Measurements from ENCODE around the gene JAZF1. TPM values are rescaled to one million over a fixed set of nuclear protein-coding genes. Genes with fewer than 3 reads are reported as not detected.

Gene JAZF1
- total and polyA plus RNA-seq, 7 donors, result 2.3 to 10.6 (median 5.3) TPM

DNA sequence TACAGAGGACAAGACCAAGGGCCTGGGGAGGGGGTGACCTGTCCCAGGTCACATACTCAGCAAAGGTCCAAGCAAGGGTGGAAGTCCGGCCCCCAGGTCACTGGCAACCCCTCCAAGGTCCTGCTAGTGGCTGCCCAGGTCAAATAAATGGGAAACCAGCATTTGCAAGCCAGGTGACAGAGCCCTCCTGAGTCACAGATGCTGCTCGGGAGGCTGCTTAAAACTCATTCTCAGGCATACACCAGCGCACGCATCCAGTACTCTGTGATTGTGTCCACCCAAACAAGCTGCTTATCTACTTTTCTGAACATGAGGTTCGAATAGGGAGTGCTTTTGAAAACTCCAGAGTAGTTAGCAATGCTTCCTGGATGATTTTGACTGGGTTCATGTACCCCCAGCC, 310.0 kb downstream of the JAZF1 start:
- ATAC-seq (no peak), DNase-seq (no peak)
- TF ChIP-seq, protein P1, sequence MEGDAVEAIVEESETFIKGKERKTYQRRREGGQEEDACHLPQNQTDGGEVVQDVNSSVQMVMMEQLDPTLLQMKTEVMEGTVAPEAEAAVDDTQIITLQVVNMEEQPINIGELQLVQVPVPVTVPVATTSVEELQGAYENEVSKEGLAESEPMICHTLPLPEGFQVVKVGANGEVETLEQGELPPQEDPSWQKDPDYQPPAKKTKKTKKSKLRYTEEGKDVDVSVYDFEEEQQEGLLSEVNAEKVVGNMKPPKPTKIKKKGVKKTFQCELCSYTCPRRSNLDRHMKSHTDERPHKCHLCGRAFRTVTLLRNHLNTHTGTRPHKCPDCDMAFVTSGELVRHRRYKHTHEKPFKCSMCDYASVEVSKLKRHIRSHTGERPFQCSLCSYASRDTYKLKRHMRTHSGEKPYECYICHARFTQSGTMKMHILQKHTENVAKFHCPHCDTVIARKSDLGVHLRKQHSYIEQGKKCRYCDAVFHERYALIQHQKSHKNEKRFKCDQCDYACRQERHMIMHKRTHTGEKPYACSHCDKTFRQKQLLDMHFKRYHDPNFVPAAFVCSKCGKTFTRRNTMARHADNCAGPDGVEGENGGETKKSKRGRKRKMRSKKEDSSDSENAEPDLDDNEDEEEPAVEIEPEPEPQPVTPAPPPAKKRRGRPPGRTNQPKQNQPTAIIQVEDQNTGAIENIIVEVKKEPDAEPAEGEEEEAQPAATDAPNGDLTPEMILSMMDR (IDR thresholded peaks at IDR 0.05), result no peak
- peaks cover 11% of the 10 kb centered on the region for H3K4me1 ChIP-seq
- no peaks in the 10 kb centered on the region for H3K36me3 ChIP-seq (ENCODE audit: insufficient read depth in 1 of 2, low read depth in 1 of 2)
- 94 to 98% (median 97%) methylated on average over 5 of the region's 5 CpGs for WGBS, 3 donors
- H3K27me3 ChIP-seq (ENCODE audit: insufficient read depth in 3 of 3, low read length in 2 of 3), result no peaks in the 10 kb centered on the region
- no peak overlapping the region for H3K4me3 ChIP-seq
- intact Hi-C loops (cut with DNase I), result no loop called here
- no peak overlapping the region for H3K27ac ChIP-seq
- H3K9me3 ChIP-seq, result no peaks in the 10 kb centered on the region

DNA sequence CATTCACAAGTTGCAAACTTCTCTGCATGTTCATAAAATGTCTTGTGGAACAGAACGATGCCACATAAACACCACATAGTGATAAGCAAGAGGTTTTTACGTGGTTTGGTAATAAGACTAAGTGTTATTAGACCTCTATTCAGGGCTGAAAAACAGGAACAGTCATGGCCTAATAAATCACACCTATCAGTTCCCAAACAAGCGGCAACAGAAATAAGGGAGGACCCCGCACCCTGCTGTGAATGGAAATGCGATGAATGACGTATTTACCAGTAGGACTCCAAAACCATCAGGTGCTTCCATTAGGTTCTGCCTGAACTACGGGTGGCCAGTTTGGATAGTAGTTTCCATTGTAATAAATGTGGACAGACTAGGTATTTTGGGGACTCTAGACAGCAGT, 311.5 kb downstream of the JAZF1 start:
- Histone ChIP-seq H3K4me3 (no peak overlapping the region), H3K36me3 (ENCODE audit: insufficient read depth in 1 of 2, low read depth in 1 of 2) (no peaks in the 10 kb centered on the region), H3K4me1 (peaks cover 6% of the 10 kb centered on the region), H3K27ac (no peak overlapping the region), H3K9me3 (no peaks in the 10 kb centered on the region), H3K27me3 (ENCODE audit: insufficient read depth in 3 of 3, low read length in 2 of 3) (no peaks in the 10 kb centered on the region)
- DNase-seq (no peak), ATAC-seq (no peak)
- 94 to 95% (median 95%) methylated on average over 7 of the region's 7 CpGs for WGBS, 3 donors
- intact Hi-C loops (cut with DNase I), result no loop called here
- TF ChIP-seq, protein P1 (IDR thresholded peaks at IDR 0.05), result no peak

DNA sequence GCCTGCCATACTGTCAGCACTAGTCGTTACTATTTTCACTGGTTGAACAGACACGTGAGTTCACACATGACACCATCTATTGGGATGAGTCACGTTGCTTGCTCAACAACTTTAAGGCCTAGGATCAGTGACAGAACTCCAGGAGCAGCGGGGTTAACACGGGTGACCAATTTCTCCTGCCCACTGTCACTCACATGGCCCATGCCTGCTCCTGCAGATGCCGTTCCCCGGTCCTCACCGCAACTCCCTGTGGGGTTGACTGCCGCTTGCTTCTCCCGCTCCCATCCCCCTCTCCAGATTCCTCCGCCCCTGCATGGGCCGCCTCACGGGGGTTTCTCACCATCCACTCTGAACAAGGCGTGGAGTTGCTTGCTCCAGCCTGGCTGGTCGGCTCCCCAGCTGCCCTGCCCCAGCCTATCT, 312.5 kb downstream of the JAZF1 start:
- Histone ChIP-seq H3K4me1 (peaks cover 4% of the 10 kb centered on the region), H3K9me3 (no peaks in the 10 kb centered on the region), H3K36me3 (ENCODE audit: insufficient read depth in 1 of 2, low read depth in 1 of 2) (no peaks in the 10 kb centered on the region), H3K27me3 (ENCODE audit: insufficient read depth in 3 of 3, low read length in 2 of 3) (no peaks in the 10 kb centered on the region), H3K4me3 (no peak overlapping the region), H3K27ac (no peak overlapping the region)
- WGBS, 3 donors, result 88 to 91% (median 90%) methylated on average over 15 of the region's 15 CpGs
- intact Hi-C loops (cut with DNase I), result no loop called here
- no peak for DNase-seq
- TF ChIP-seq, protein P1 (IDR thresholded peaks at IDR 0.05), result no peak
- peak in 2 of 4 donors; percentile 46 to 65 for ATAC-seq

DNA sequence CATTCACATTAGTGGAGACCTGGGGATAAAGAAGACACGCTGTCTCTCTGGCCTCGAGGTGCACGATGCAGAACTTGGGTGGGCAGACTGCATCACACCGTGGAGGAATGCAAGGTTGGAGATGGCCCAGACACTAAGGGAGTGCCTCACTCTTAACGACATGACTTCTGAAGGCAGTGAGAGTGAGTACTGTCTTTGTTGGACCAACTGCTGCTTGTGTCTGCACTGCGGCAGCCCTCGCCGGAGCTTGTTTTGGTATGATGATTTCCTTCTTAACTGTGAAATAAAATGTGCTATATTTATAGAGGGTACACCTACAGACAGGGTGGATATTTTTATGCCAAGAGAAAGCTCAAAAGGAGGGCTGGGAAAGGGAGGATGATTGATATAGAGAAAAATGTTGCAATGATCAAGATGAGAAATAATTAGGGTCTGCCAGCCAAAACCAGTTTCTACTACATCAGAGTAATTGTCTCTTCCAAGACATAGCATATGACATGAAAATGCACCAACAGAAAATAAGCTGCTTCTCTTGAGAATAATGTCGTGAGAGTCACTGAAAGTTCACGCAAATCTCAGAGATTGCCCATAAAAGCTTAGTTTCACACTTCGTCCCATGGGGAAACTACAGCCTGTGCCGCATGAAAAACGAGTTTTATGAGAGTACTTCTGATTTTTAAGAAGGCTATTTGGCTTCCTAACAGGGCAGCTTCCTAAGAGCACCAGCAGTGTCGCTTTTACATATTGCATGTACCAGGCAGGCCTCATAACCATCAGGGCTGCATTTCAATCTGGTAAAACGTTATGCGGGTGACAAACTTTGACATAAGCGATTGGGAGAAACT, 313.5 kb downstream of the JAZF1 start:
- 81 to 85% (median 82%) methylated on average over 17 of the region's 17 CpGs for WGBS, 3 donors
- Histone ChIP-seq H3K4me1 (no peaks in the 10 kb centered on the region), H3K27ac (no peak overlapping the region), H3K9me3 (no peaks in the 10 kb centered on the region), H3K4me3 (no peak overlapping the region), H3K27me3 (ENCODE audit: insufficient read depth in 3 of 3, low read length in 2 of 3) (no peaks in the 10 kb centered on the region), H3K36me3 (ENCODE audit: insufficient read depth in 1 of 2, low read depth in 1 of 2) (no peaks in the 10 kb centered on the region)
- ATAC-seq, result no peak
- no peak for DNase-seq
- intact Hi-C loops (cut with DNase I), result no loop called here
- TF ChIP-seq, protein P1 (IDR thresholded peaks at IDR 0.05), result no peak

Data from psoas muscle (tissue), 8 donors.